WTC11 (cell line): ENCODE data around the gene STX8.

Source experiments
- CREB1 ChIP-seq: sonication (generic); formaldehyde crosslinking; IDR thresholded peaks from 2 replicates; pipeline ENCODE4 v1.8.0; 2023; ENCODE audit warnings: mild to moderate bottlenecking, missing genetic modification reagents
- ETV6 ChIP-seq: sonication (generic); formaldehyde crosslinking; IDR thresholded peaks from 2 replicates; pipeline ENCODE4 v1.8.1; 2022; ENCODE audit warnings: mild to moderate bottlenecking, missing genetic modification reagents
- FOXK1 ChIP-seq: sonication (generic); formaldehyde crosslinking; IDR thresholded peaks from 2 replicates; pipeline ENCODE4 v1.8.0; 2022; ENCODE audit warnings: mild to moderate bottlenecking, moderate library complexity, missing genetic modification reagents
- MYBL2 ChIP-seq: sonication (generic); formaldehyde crosslinking; IDR thresholded peaks from 2 replicates; pipeline ENCODE4 v1.8.1; 2023; ENCODE audit warnings: mild to moderate bottlenecking, moderate library complexity, missing genetic modification reagents
- NR1H2 ChIP-seq: sonication (generic); formaldehyde crosslinking; IDR thresholded peaks from 2 replicates; pipeline ENCODE4 v1.9.0; 2021; ENCODE audit warnings: mild to moderate bottlenecking, moderate library complexity, missing genetic modification reagents
- SP1 ChIP-seq: sonication (generic); formaldehyde crosslinking; conservative IDR thresholded peaks from 2 replicates; pipeline ENCODE4 v1.8.1; 2022; ENCODE audit warnings: missing genetic modification reagents
- TEAD4 ChIP-seq: sonication (generic); formaldehyde crosslinking; IDR thresholded peaks from 2 replicates; pipeline ENCODE4 v1.8.0; 2022; ENCODE audit warnings: mild to moderate bottlenecking, missing genetic modification reagents
- ZNF138 ChIP-seq: sonication (generic); formaldehyde crosslinking; conservative IDR thresholded peaks from 2 replicates; pipeline ENCODE4 v1.8.1; 2022; ENCODE audit warnings: mild to moderate bottlenecking, moderate library complexity, missing genetic modification reagents
- TF ChIP-seq, protein P1 (sequence below): sonication (generic); formaldehyde crosslinking; IDR thresholded peaks from 2 replicates; pipeline ENCODE4 v1.8.0; 2022; ENCODE audit warnings: mild to moderate bottlenecking, missing genetic modification reagents
- TF ChIP-seq, protein P2 (sequence below): fragments of 200-600 bp; IDR thresholded peaks from 2 replicates; pipeline ENCODE4 v1.8.0; 2022; ENCODE audit warnings: antibody characterized with exemption
- TF ChIP-seq, protein P3 (sequence below): sonication (generic); formaldehyde crosslinking; IDR thresholded peaks from 2 replicates; pipeline ENCODE4 v1.8.1; 2023; ENCODE audit warnings: mild to moderate bottlenecking, missing genetic modification reagents
- TF ChIP-seq, protein P4 (sequence below): sonication (generic); formaldehyde crosslinking; IDR thresholded peaks from 2 replicates; pipeline ENCODE4 v1.8.1; 2022; ENCODE audit warnings: mild to moderate bottlenecking, missing genetic modification reagents, moderate library complexity, borderline replicate concordance
- TF ChIP-seq, protein P5 (sequence below): sonication (generic); formaldehyde crosslinking; IDR thresholded peaks from 2 replicates; pipeline ENCODE4 v1.8.0; 2022; ENCODE audit warnings: missing genetic modification reagents

DNA sequence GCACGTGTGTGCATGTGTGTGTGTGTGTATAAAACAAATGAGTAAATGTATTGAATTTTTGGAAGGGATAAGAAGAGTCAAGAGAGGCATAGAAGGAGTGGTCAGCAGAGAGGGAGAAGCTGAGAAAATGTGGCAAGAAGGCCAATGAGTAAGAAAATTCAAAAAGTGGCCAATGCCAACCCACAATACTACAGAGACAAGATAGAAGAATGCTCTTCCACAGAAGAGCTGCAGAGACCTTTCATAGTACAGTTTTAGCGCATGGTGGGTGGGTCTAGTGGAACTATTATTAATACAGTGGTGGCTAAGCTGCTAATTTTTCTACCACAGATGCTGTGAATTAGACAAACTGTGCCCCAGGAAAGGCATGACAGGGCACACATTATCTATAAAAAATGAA lies 320.8 kb downstream of the STX8 start:
- TF ChIP-seq FOXK1 (CRISPR knock-in tag) = no peak
- no peak for TF ChIP-seq TEAD4 (CRISPR knock-in tag)
- TF ChIP-seq, protein P1, sequence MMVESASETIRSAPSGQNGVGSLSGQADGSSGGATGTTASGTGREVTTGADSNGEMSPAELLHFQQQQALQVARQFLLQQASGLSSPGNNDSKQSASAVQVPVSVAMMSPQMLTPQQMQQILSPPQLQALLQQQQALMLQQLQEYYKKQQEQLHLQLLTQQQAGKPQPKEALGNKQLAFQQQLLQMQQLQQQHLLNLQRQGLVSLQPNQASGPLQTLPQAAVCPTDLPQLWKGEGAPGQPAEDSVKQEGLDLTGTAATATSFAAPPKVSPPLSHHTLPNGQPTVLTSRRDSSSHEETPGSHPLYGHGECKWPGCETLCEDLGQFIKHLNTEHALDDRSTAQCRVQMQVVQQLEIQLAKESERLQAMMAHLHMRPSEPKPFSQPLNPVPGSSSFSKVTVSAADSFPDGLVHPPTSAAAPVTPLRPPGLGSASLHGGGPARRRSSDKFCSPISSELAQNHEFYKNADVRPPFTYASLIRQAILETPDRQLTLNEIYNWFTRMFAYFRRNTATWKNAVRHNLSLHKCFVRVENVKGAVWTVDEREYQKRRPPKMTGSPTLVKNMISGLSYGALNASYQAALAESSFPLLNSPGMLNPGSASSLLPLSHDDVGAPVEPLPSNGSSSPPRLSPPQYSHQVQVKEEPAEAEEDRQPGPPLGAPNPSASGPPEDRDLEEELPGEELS (CRISPR knock-in tag) = no peak
- TF ChIP-seq, protein P2, sequence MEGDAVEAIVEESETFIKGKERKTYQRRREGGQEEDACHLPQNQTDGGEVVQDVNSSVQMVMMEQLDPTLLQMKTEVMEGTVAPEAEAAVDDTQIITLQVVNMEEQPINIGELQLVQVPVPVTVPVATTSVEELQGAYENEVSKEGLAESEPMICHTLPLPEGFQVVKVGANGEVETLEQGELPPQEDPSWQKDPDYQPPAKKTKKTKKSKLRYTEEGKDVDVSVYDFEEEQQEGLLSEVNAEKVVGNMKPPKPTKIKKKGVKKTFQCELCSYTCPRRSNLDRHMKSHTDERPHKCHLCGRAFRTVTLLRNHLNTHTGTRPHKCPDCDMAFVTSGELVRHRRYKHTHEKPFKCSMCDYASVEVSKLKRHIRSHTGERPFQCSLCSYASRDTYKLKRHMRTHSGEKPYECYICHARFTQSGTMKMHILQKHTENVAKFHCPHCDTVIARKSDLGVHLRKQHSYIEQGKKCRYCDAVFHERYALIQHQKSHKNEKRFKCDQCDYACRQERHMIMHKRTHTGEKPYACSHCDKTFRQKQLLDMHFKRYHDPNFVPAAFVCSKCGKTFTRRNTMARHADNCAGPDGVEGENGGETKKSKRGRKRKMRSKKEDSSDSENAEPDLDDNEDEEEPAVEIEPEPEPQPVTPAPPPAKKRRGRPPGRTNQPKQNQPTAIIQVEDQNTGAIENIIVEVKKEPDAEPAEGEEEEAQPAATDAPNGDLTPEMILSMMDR = no peak
- TF ChIP-seq, protein P3, sequence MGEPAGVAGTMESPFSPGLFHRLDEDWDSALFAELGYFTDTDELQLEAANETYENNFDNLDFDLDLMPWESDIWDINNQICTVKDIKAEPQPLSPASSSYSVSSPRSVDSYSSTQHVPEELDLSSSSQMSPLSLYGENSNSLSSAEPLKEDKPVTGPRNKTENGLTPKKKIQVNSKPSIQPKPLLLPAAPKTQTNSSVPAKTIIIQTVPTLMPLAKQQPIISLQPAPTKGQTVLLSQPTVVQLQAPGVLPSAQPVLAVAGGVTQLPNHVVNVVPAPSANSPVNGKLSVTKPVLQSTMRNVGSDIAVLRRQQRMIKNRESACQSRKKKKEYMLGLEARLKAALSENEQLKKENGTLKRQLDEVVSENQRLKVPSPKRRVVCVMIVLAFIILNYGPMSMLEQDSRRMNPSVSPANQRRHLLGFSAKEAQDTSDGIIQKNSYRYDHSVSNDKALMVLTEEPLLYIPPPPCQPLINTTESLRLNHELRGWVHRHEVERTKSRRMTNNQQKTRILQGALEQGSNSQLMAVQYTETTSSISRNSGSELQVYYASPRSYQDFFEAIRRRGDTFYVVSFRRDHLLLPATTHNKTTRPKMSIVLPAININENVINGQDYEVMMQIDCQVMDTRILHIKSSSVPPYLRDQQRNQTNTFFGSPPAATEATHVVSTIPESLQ = no peak
- no peak for TF ChIP-seq SP1 (CRISPR knock-in tag)
- no peak for TF ChIP-seq NR1H2 (CRISPR knock-in tag)
- TF ChIP-seq, protein P4, sequence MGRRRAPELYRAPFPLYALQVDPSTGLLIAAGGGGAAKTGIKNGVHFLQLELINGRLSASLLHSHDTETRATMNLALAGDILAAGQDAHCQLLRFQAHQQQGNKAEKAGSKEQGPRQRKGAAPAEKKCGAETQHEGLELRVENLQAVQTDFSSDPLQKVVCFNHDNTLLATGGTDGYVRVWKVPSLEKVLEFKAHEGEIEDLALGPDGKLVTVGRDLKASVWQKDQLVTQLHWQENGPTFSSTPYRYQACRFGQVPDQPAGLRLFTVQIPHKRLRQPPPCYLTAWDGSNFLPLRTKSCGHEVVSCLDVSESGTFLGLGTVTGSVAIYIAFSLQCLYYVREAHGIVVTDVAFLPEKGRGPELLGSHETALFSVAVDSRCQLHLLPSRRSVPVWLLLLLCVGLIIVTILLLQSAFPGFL = no peak
- no peak for TF ChIP-seq MYBL2 (CRISPR knock-in tag)
- no peak for TF ChIP-seq CREB1 (CRISPR knock-in tag)
- no peak for TF ChIP-seq ZNF138 (CRISPR knock-in tag)
- TF ChIP-seq, protein P5, sequence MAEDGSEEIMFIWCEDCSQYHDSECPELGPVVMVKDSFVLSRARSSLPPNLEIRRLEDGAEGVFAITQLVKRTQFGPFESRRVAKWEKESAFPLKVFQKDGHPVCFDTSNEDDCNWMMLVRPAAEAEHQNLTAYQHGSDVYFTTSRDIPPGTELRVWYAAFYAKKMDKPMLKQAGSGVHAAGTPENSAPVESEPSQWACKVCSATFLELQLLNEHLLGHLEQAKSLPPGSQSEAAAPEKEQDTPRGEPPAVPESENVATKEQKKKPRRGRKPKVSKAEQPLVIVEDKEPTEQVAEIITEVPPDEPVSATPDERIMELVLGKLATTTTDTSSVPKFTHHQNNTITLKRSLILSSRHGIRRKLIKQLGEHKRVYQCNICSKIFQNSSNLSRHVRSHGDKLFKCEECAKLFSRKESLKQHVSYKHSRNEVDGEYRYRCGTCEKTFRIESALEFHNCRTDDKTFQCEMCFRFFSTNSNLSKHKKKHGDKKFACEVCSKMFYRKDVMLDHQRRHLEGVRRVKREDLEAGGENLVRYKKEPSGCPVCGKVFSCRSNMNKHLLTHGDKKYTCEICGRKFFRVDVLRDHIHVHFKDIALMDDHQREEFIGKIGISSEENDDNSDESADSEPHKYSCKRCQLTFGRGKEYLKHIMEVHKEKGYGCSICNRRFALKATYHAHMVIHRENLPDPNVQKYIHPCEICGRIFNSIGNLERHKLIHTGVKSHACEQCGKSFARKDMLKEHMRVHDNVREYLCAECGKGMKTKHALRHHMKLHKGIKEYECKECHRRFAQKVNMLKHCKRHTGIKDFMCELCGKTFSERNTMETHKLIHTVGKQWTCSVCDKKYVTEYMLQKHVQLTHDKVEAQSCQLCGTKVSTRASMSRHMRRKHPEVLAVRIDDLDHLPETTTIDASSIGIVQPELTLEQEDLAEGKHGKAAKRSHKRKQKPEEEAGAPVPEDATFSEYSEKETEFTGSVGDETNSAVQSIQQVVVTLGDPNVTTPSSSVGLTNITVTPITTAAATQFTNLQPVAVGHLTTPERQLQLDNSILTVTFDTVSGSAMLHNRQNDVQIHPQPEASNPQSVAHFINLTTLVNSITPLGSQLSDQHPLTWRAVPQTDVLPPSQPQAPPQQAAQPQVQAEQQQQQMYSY (CRISPR knock-in tag) = no peak
- no peak for TF ChIP-seq ETV6 (CRISPR knock-in tag)
